ENCODE measurements around the gene TMPRSS2.

TMPRSS2 gene

GRCh38 chr21:41481191-41481590, 26.8 kb downstream of the TMPRSS2 start:
- no peaks in the 10 kb centered on the region for H3K9me3 ChIP-seq (replicated peaks; ENCODE audit: insufficient read depth, low read length)
- H3K9ac ChIP-seq (ENCODE audit: low read length), result no peak overlapping the region
- no peak overlapping the region for H3K4me3 ChIP-seq (ENCODE audit: low read length)
- peaks cover 33% of the 10 kb centered on the region for H3K4me1 ChIP-seq (ENCODE audit: low read length)
- H3K79me2 ChIP-seq (ENCODE audit: low read length), result no peaks in the 10 kb centered on the region
- H4K20me1 ChIP-seq (ENCODE audit: insufficient read depth, low read length), result no peaks in the 10 kb centered on the region
- no peaks in the 10 kb centered on the region for H3K27me3 ChIP-seq (replicated peaks; ENCODE audit: insufficient read depth, low read length)
- TF ChIP-seq EZH2phosphoT487 (IDR thresholded peaks at IDR 0.05; ENCODE audit: low read length) (no peak), CTCF (IDR thresholded peaks at IDR 0.05; ENCODE audit: low read length) (no peak), EZH2 (optimal IDR thresholded peaks at IDR 0.05; ENCODE audit: low read depth, low read length) (no peak)
- H3F3A ChIP-seq (ENCODE audit: insufficient read depth, low read length), result peaks cover 26% of the 10 kb centered on the region
- H3K27ac ChIP-seq (ENCODE audit: low read length), result no peak overlapping the region
- no peak overlapping the region for H3K4me2 ChIP-seq (ENCODE audit: low read depth, low read length)
- H3K9me2 ChIP-seq (replicated peaks; ENCODE audit: insufficient read depth, low read length), result no peaks in the 10 kb centered on the region
- no peaks in the 10 kb centered on the region for H3K36me3 ChIP-seq (replicated peaks; ENCODE audit: insufficient read depth, low read length)
- H2AFZ ChIP-seq (ENCODE audit: low read length), result no peak overlapping the region
- DNase-seq, result no peak

GRCh38 chr21:41480086-41480690, 27.8 kb downstream of the TMPRSS2 start:
- no peaks in the 10 kb centered on the region for H3K79me2 ChIP-seq (ENCODE audit: low read length)
- no peak overlapping the region for H3K4me3 ChIP-seq (ENCODE audit: low read length)
- no peaks in the 10 kb centered on the region for H3K27me3 ChIP-seq (replicated peaks; ENCODE audit: insufficient read depth, low read length)
- no peaks in the 10 kb centered on the region for H3K36me3 ChIP-seq (replicated peaks; ENCODE audit: insufficient read depth, low read length)
- H3F3A ChIP-seq (ENCODE audit: insufficient read depth, low read length), result peaks cover 26% of the 10 kb centered on the region
- no peaks in the 10 kb centered on the region for H4K20me1 ChIP-seq (ENCODE audit: insufficient read depth, low read length)
- no peak overlapping the region for H3K9ac ChIP-seq (ENCODE audit: low read length)
- H3K9me2 ChIP-seq (replicated peaks; ENCODE audit: insufficient read depth, low read length), result no peaks in the 10 kb centered on the region
- no peak for DNase-seq
- no peak overlapping the region for H2AFZ ChIP-seq (ENCODE audit: low read length)
- TF ChIP-seq EZH2 (optimal IDR thresholded peaks at IDR 0.05; ENCODE audit: low read depth, low read length), result no peak
- no peak for TF ChIP-seq EZH2phosphoT487 (IDR thresholded peaks at IDR 0.05; ENCODE audit: low read length)
- TF ChIP-seq CTCF (IDR thresholded peaks at IDR 0.05; ENCODE audit: low read length), result no peak
- H3K9me3 ChIP-seq (replicated peaks; ENCODE audit: insufficient read depth, low read length), result no peaks in the 10 kb centered on the region
- H3K27ac ChIP-seq (ENCODE audit: low read length), result no peak overlapping the region
- H3K4me2 ChIP-seq (ENCODE audit: low read depth, low read length), result no peak overlapping the region
- H3K4me1 ChIP-seq (ENCODE audit: low read length), result peaks cover 33% of the 10 kb centered on the region

GRCh38 chr21:41479686-41480085, 28.3 kb downstream of the TMPRSS2 start:
- no peak for TF ChIP-seq CTCF (IDR thresholded peaks at IDR 0.05; ENCODE audit: low read length)
- TF ChIP-seq EZH2 (optimal IDR thresholded peaks at IDR 0.05; ENCODE audit: low read depth, low read length), result no peak
- TF ChIP-seq EZH2phosphoT487 (IDR thresholded peaks at IDR 0.05; ENCODE audit: low read length), result no peak
- no peaks in the 10 kb centered on the region for H3K9me2 ChIP-seq (replicated peaks; ENCODE audit: insufficient read depth, low read length)

More at GRCh38 chr21:41479686-41480085, 28.3 kb downstream of the TMPRSS2 start:
- Histone ChIP-seq H3K27me3 (replicated peaks; ENCODE audit: insufficient read depth, low read length) (no peaks in the 10 kb centered on the region), H3K27ac (ENCODE audit: low read length) (no peak overlapping the region), H3K4me3 (ENCODE audit: low read length) (no peak overlapping the region), H3K36me3 (replicated peaks; ENCODE audit: insufficient read depth, low read length) (no peaks in the 10 kb centered on the region), H3K9ac (ENCODE audit: low read length) (no peak overlapping the region), H3K4me2 (ENCODE audit: low read depth, low read length) (no peak overlapping the region), H3K79me2 (ENCODE audit: low read length) (no peaks in the 10 kb centered on the region), H4K20me1 (ENCODE audit: insufficient read depth, low read length) (no peaks in the 10 kb centered on the region), H3K4me1 (ENCODE audit: low read length) (peaks cover 33% of the 10 kb centered on the region), H2AFZ (ENCODE audit: low read length) (no peak overlapping the region), H3F3A (ENCODE audit: insufficient read depth, low read length) (peaks cover 26% of the 10 kb centered on the region), H3K9me3 (replicated peaks; ENCODE audit: insufficient read depth, low read length) (no peaks in the 10 kb centered on the region)
- DNase-seq, result no peak

Measured in MM.1S (cell line).